ENCODE data around the gene PKD1.

Gene PKD1

GRCh38 chr16:2167068-2167638 lies 31.5 kb upstream of the PKD1 start:
- DNase-seq = no peak

DNA sequence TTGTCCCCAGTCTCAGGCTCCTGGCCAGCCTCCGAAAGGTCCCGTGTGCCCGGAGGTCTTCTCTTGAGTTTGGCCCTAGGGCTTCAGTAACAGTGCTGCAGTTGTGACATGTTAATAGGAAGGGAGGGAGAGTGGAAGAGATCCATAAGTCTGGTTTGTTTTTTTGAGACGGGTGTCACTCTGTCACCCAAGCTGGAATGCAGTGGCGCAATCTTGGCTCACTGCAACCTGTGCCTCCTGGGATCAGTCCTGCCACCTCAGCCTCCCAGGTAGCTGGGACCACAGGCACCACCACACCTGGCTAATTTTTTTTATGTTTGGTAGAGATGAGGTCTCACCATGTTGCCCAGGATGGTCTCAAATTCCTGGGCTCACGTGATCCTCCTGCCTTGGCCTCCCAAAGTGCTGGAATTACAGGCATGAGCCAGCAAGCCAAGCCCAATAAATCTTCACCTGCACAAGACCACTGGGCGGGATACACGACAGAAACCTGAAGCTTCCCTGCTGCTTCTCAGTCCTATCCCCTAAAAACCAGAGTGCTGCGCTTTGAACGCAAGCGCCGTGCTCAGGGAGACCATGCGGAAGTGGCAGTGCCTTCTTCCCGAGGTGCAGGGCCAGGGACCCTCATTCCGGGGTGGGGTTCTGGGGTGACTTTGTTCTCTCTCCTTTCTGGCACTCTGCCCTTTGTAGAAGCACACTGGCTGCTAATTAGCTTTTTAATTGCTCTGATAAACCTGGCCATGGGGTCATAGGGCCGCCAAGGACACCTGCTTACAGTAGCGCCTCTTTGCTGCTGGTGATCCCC lies 30.8 kb upstream of the PKD1 start:
- DNase-seq = no peak

GRCh38 chr16:2165861-2166260 lies 30.2 kb upstream of the PKD1 start:
- no peak for DNase-seq

DNA sequence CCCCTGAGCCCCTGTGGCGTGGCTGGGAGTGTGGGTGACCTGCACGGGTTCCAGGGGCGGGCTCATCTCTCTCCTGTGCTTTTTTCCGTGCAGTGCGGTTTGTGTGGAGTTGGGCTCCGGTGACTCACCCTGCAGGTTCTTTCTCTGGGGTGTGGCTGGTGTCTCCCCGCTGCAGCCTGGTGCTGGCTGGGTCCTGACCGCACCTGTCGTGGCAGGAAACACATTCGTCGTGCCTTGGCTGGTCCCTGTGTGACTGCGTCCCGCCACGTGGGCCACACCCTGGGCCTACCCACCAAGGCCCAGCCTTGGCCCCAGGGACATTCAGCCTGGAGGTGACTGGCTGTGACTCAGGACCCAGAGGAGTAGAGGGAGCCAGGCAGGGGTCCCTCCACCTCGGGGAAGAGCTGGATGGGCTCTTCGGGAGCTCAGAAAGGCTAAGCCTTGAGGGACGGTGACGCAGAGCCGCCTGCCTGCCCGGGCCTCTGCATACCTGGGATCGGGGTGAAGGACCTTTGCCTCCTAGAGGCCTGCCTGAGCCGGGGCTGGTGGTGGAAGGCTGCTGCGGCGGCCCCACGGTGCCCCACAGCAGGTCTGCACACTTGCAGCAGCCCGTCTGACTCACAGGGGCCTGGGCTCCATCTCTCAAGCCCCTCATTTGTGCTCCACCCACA lies 27.6 kb upstream of the PKD1 start:
- no peak for DNase-seq

DNA sequence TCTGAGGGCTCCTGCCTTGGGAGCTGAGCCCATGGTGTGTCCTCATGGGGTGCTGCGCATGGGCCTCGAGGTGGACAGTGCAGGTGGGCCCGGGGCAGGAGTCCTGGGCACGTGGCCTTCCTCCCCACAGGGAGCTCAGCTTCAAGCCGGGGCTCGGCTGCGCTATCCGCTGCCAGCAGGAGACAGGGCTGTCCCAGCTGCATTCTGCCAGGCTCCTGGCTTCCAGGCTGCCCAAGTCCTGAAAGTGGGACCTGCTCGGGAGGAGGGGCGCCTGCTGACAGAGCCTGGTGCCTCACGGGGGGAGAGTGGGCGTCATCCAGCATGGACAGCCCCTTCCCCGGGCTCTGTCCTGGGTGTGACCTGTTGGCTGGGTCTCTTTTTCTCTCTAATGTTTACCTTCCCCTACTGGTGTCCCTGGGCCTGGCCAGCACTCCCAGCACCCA lies 27.0 kb upstream of the PKD1 start:
- DNase-seq = no peak

DNA sequence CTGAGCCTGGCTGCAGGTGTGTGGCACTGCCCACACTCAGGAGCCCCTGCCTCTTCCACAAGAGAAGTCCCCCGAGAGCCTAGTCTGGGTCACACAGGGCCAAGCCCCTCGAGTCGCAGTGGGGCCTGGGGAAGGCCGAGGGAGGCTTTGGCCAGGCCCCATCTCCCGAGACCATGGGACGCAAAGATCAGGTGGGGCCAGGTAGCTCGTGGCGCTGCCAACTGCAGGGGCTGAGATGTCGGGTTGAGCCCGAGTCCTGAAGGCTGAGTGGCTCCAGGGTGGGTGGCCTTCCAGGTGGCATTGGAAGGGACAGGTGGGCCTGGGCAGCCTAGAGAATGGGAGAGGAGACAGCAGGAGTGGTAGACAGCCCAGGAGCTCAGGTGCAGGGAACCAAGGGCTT lies 26.2 kb upstream of the PKD1 start:
- DNase-seq = no peak

- no peak for DNase-seq
Observed at GRCh38 chr16:2160915-2161551, 25.3 kb upstream of the PKD1 start.

- no peak for DNase-seq
Observed at GRCh38 chr16:2159175-2159838, 23.6 kb upstream of the PKD1 start.

GRCh38 chr16:2158262-2158638 lies 22.6 kb upstream of the PKD1 start:
- DNase-seq = no peak

GRCh38 chr16:2157480-2158261 lies 22.0 kb upstream of the PKD1 start:
- no peak for DNase-seq

DNA sequence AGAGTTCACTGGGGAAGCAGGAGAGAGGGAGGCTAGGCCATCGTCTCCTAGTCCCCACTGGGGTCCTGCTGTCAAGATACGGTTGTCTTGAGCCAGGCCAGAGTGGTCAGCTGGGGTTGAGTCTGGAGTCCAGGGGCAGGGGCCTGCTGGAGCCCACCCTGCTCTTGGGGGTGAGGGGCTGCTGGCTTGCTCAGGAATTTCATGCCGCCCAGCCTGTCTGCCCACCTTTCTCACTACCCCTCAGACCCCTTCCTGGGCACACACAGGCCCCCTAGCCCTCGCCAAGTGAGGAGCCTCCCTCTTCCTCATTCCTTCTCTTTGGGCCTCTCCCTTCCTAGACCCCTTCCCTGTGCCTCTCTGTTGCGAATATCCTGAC lies 21.1 kb upstream of the PKD1 start:
- no peak for DNase-seq

DNA sequence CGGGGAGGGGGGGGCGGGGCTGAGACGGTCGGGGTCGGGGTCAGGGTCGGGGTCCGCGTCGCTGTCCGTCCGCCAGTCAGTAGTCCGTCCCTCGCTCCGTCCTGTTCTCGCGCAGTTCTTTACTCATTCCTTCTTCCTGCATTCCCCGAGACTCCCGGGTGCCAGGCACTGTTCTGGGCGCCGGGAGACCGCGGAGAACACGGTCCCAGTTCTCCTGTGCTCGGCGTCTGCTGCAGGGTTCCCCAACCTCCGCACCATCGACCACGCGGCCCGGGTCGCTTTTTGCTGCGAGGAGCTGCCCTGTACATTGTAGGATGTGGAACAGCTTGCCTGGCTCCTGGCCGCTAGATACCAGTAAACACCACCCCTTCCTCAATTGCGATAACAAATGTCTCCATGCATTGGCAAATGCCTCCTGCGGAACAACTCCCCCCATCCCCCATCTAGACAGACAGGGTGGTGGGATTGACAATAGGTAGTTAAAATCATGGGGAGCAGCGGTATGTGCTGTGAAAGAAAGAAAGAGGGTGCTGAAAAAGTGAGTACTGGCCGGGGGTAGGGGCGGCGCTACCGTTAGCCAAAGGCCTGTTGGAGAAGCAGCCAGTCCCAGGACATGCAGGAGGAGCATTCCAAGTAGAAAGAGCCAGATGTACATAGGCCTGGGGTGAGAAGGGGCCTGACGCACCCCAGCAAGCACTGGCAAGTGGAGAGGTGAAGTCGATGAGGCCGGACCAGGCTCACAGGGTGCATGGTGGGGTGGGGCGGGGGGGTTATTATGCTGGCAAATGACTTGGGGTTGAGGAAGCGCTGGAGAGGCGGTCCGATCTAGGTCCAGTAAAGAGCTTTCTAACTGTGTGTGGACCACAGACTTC lies 20.5 kb upstream of the PKD1 start:
- no peak for DNase-seq

DNA sequence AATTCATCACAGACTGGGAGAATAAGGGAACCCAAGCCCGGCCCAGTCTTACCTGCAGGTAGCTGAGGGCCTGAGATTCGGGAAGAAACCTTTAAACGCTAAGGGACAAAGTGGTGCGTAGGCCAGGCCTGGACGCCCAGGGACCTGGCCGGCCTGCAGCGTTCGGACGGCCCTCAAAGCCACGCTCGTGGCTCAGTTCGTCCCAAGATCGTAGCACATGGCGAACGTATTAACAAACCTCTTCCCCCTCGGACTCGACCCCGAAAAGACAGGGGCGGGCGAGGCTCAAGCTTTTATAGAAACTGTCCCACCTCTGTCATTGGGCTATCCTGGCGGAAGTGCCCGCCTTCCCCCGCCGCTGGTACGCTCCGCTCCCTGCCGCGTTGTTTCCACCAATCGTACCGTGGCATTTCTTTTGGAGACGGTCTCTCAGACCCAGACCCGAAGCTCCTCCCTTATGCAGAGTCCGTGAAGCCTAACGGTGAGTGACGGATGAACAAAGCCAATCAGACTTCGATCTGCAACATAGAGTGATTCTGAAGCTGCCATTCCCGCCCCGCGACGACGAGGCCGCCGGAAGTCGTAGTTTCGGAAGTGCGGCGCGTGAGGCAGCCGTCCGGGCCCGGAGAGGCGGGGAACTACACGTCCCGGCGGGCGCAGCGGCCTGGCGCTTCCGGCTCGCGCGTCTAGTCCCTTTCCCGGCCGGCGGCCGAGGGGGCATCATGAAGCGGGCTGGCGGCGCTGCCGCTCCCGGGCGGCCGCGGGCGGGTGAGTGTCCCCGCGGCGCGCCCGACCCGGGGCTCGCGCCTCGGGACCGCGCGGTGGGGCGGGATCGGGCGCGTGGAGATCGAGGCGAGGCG lies 19.6 kb upstream of the PKD1 start, which contains the start of gene TRAF7:
TSS of gene TRAF7 (plus strand) at position 692 of the 860 bp plus-strand sequence. CDS start 8,139 bp downstream, outside the sequence.
- peak; percentile 84 to 99 for DNase-seq

DNA sequence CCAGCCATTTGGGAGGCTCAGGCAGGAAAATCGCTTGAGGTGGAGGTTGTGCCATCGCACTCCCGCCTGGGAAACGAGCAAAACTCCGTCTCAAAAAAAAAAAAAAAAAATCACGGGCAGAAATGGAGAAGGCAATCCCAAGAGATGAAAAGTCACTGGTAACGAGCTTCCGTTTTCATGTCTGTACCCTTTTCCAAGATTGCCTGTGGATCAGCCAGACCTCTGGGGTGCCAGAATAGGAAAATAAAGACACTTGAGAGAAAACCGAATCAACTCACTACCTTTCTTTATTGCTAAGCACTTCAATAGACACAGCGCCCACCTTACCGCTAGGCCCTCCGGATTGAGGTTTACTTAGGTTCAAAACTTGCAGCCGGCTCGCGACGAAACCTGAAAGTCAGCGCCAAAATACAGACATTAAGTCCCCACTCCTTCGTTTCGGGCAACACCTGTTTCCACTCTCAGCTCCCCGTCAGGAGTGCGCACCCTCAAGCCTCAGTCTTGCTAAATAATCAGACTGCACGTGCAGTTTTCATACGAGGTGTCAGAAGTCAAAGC lies 18.9 kb upstream of the PKD1 start:
- no peak for DNase-seq

GRCh38 chr16:2152695-2153506 lies 17.2 kb upstream of the PKD1 start:
- no peak for DNase-seq

DNA sequence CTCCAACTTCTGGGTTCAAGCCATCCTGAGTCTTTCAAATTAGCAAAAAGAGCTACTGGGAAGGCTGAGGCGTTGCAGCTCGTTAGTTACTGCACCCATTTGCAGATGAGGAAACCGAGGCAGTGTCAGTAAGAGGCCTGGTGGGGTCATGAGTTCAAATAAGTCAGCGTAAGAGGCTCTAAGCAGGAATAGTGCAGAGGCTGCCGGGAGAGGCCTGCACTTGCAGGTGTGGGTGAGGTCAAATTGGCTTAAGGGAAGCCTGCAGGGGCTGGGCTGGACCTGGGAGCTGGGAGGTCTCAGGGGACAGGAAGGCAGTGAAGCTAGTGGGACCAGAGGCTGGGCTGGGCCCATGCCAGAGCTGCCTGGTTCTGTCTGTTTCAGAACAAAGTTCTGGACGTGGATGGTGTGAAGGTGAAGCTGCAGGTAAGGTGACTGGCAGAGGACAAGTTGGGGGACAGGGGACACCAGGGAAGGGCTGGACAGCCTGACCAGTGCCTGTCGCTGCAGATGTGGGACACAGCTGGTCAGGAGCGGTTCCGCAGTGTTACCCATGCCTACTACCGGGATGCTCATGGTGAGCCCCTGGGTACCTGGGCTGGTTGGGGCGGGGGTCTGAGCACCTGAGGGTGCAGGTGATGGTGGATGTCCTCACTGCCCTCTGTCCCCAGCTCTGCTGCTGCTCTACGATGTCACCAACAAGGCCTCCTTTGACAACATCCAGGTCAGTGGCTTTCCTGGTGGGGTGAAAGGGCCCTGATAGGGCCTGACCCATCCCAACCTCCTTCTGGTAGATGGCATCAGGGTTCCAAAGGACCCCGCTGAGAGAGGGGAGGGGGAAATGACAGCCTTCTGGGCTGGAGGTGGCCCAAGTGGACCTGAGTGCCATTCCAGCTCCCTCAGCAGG lies 15.7 kb upstream of the PKD1 start:
- DNase-seq = no peak

GRCh38 chr16:2150418-2151187 lies 14.9 kb upstream of the PKD1 start:
- DNase-seq = no peak
